Naive thymus-derived CD4-positive, alpha-beta T cell (primary cell): ENCODE data around the gene RASL11B. TPM values are rescaled to one million over a fixed set of nuclear protein-coding genes. Genes with fewer than 3 reads are reported as not detected.
A peak's percentile ranks its signal among the peaks of the same experiment; 100 is the strongest.

Experiments used
- ATAC-seq: fragments of 150-1000 bp; cut with Tn5 transposase; 2 replicates; pipeline ENCODE4 v1.10.0; 2021; ENCODE audit warnings: mild to moderate bottlenecking, moderate library complexity
- CTCF ChIA-PET: fragments of 350-600 bp; sonication (Branson Sonifier 250); formaldehyde crosslinking; loops from one replicate; lab custom pipeline; 2021; ENCODE audit warnings: antibody characterized with exemption; lab: Charles Lee
- POLR2A ChIA-PET: fragments of 350-600 bp; sonication (Branson Sonifier 250); formaldehyde crosslinking; loops from one replicate; lab custom pipeline; 2021; ENCODE audit warnings: antibody characterized with exemption, inconsistent platforms; lab: Charles Lee
- DNase-seq, 9 donors: peaks; one replicate each; pipeline versions ENCODE4 v3.0.0 to v3.0.0-alpha.2; 2020 to 2022; ENCODE audit warnings: mixed read lengths in 1 of 9
- H3K27ac ChIP-seq: one replicate; pipeline ENCODE4 v1.7.0; 2013; ENCODE audit warnings: mild to moderate bottlenecking, low read depth, low read length, moderate library complexity
- H3K27me3 ChIP-seq, 2 donors: one replicate each; pipeline ENCODE4 v1.7.0; 2013; ENCODE audit warnings: low read length in 2 of 2, mild to moderate bottlenecking in 2 of 2, moderate library complexity in 2 of 2; ENCODE audit not compliant: control insufficient read depth in 2 of 2, insufficient read depth in 2 of 2
- H3K36me3 ChIP-seq, 3 experiments: 1 replicate in 2 of 3; 2 replicates in 1 of 3; pipeline ENCODE4 v1.7.0; 2013; ENCODE audit warnings: low read length in 3 of 3, mild to moderate bottlenecking in 3 of 3, moderate library complexity in 1 of 3; ENCODE audit not compliant: insufficient read depth in 3 of 3, control insufficient read depth in 2 of 3
- H3K4me1 ChIP-seq, 2 donors: one replicate each; pipeline ENCODE4 v1.7.0; 2013; ENCODE audit warnings: low read length in 2 of 2, mild to moderate bottlenecking in 2 of 2, moderate library complexity in 1 of 2; ENCODE audit not compliant: control insufficient read depth in 2 of 2, insufficient read depth in 2 of 2
- H3K4me3 ChIP-seq: 2 replicates; pipeline ENCODE4 v1.7.0; 2013; ENCODE audit warnings: mild to moderate bottlenecking, low read length
- H3K9me3 ChIP-seq, 3 experiments: 1 replicate in 2 of 3; 2 replicates in 1 of 3; pipeline ENCODE4 v1.7.0; 2013; ENCODE audit warnings: low read length in 3 of 3; ENCODE audit not compliant: control insufficient read depth in 2 of 3
- H3K27ac Mint-ChIP-seq, 9 donors: one replicate each; pipeline ENCODE4 v1.8.0; 2020 to 2022; ENCODE audit warnings: mixed read lengths in 9 of 9, mild to moderate bottlenecking in 8 of 9, moderate library complexity in 5 of 9, inconsistent platforms in 2 of 9
- H3K27me3 Mint-ChIP-seq, 5 donors: one replicate each; pipeline ENCODE4 v1.8.0; 2021 to 2022; ENCODE audit warnings: mixed read lengths in 5 of 5, mild to moderate bottlenecking in 1 of 5
- H3K36me3 Mint-ChIP-seq, 5 donors: one replicate each; pipeline ENCODE4 v1.8.0; 2020 to 2022; ENCODE audit warnings: mixed read lengths in 5 of 5, mild to moderate bottlenecking in 3 of 5, inconsistent platforms in 1 of 5
- H3K4me1 Mint-ChIP-seq, 7 donors: one replicate each; pipeline ENCODE4 v1.8.0; 2020 to 2022; ENCODE audit warnings: mixed read lengths in 7 of 7, mild to moderate bottlenecking in 3 of 7, inconsistent platforms in 1 of 7
- H3K4me3 Mint-ChIP-seq, 10 donors: one replicate each; pipeline ENCODE4 v1.8.0; 2020 to 2022; ENCODE audit warnings: mild to moderate bottlenecking in 10 of 10, mixed read lengths in 10 of 10, moderate library complexity in 6 of 10, inconsistent platforms in 2 of 10
- H3K9me3 Mint-ChIP-seq, 11 donors: one replicate each; pipeline ENCODE4 v1.8.0; 2020 to 2022; ENCODE audit warnings: mixed read lengths in 11 of 11, mild to moderate bottlenecking in 4 of 11, inconsistent platforms in 1 of 11, moderate library complexity in 1 of 11
- intact Hi-C, 2 donors: fragments of 100-400 bp; cut with micrococcal nuclease; formaldehyde crosslinking; loops; one replicate each; pipeline ENCODE4 v1.15.1; 2023
- polyA plus RNA-seq, 2 donors: library from polyadenylated mRNA; unstranded; fragments of 300-500 nt; fragmentation: Illumina TruSeq; gene quantifications; one replicate each; pipeline ENCODE4 v1.2.3, GENCODE V29; 2021
- total RNA-seq, 6 experiments: library from RNA in 5 of 6; stranded (reverse) in 5 of 6; gene quantifications; 1 replicate in 5 of 6; 2 replicates in 1 of 6; pipeline ENCODE4 v1.2.3 and lab custom pipeline; 2021 to 2026

RASL11B gene
- total and polyA plus RNA-seq, 7 experiments from 2014 or later: 0.11 to 0.41 TPM; not detected in 5

DNA sequence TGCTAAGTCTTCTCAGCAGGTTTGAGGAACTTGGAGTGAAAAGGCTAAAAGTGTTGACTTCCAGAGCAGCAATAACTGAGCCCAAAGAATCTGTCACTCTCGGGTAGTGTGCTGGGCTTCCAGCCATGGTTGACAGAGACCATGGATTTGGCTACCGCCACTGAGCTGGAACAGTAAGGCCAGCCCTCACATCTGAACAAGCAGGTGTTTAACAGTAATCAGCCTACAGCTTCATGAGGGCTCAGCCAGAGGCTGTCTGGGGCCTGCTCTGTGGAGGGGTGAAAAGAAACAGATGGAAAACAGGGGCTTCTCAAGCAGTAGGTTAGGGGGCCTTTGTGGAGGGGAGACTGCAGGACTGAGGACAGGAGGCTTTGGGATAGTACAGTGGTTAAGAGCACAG, 14.9 kb downstream of the RASL11B start:
- peak overlapping the region in 3 of 9 donors; percentile 19 to 52 (median 51) for H3K27ac Mint-ChIP-seq
- ATAC-seq (no peak), DNase-seq (no peak)
- peaks cover 4 to 32% (median 15%) of the 10 kb centered on the region in 7 donors for H3K4me1 Mint-ChIP-seq
- Histone ChIP-seq H3K36me3 (peaks cover 0 to 4% (median 0%) of the 10 kb centered on the region in 3 experiments), H3K9me3 (no peaks in the 10 kb centered on the region), H3K27me3 (no peaks in the 10 kb centered on the region), H3K4me3 (no peak overlapping the region), H3K27ac (no peak overlapping the region), H3K4me1 (no peaks in the 10 kb centered on the region)
- intact Hi-C loops: no loop called here
- no peaks in the 10 kb centered on the region for H3K27me3 Mint-ChIP-seq
- H3K4me3 Mint-ChIP-seq: peak overlapping the region in 2 of 10 donors; percentile 22 to 29
- POLR2A ChIA-PET: interaction anchor here (1.0 kb wide), 1 partner anchor 28 kb away, joined by 3 read pairs; no protein-coding TSS in a partner anchor
- peaks cover 1 to 53% (median 33%) of the 10 kb centered on the region in 5 donors for H3K36me3 Mint-ChIP-seq
- CTCF ChIA-PET: no interaction called here
- peaks cover 0 to 3% (median 0%) of the 10 kb centered on the region in 11 donors for H3K9me3 Mint-ChIP-seq

- H3K36me3 Mint-ChIP-seq: peaks cover 1 to 53% (median 34%) of the 10 kb centered on the region in 5 donors
- H3K9me3 ChIP-seq: no peaks in the 10 kb centered on the region
- peaks cover 4 to 32% (median 15%) of the 10 kb centered on the region in 7 donors for H3K4me1 Mint-ChIP-seq
- H3K36me3 ChIP-seq: peaks cover 0 to 4% (median 0%) of the 10 kb centered on the region in 3 experiments
- no peaks in the 10 kb centered on the region for H3K27me3 ChIP-seq
- peak overlapping the region in 2 of 9 donors; percentile 6 to 28 for H3K27ac Mint-ChIP-seq
- ATAC-seq (no peak), DNase-seq (no peak)
- intact Hi-C loops: no loop called here
- CTCF ChIA-PET: no interaction called here
- H3K9me3 Mint-ChIP-seq: peaks cover 0 to 3% (median 0%) of the 10 kb centered on the region in 11 donors
- H3K4me3 ChIP-seq: no peak overlapping the region
- H3K27ac ChIP-seq: no peak overlapping the region
- POLR2A ChIA-PET: no interaction called here
- no peaks in the 10 kb centered on the region for H3K27me3 Mint-ChIP-seq
- H3K4me1 ChIP-seq: no peaks in the 10 kb centered on the region
- no peak overlapping the region for H3K4me3 Mint-ChIP-seq
These were observed 15.6 kb downstream of the RASL11B start for GRCh38 chr4:52877694-52878093.

- ATAC-seq: no peak
- peaks cover 4 to 32% (median 15%) of the 10 kb centered on the region in 7 donors for H3K4me1 Mint-ChIP-seq
- H3K27ac Mint-ChIP-seq: peak overlapping the region in 1 of 9 donors; percentile 22
- Histone ChIP-seq H3K27me3 (no peaks in the 10 kb centered on the region), H3K9me3 (no peaks in the 10 kb centered on the region), H3K4me3 (no peak overlapping the region), H3K36me3 (no peaks in the 10 kb centered on the region), H3K27ac (no peak overlapping the region), H3K4me1 (no peaks in the 10 kb centered on the region)
- H3K36me3 Mint-ChIP-seq: peaks cover 4 to 50% (median 31%) of the 10 kb centered on the region in 5 donors
- H3K27me3 Mint-ChIP-seq: no peaks in the 10 kb centered on the region
- CTCF ChIA-PET: no interaction called here
- no peak for DNase-seq
- POLR2A ChIA-PET: no interaction called here
- H3K9me3 Mint-ChIP-seq: peaks cover 0 to 3% (median 0%) of the 10 kb centered on the region in 11 donors
- peak overlapping the region in 1 of 10 donors; percentile 23 for H3K4me3 Mint-ChIP-seq
- intact Hi-C loops: no loop called here
These were observed 17.4 kb downstream of the RASL11B start for GRCh38 chr4:52879471-52879870.

DNA sequence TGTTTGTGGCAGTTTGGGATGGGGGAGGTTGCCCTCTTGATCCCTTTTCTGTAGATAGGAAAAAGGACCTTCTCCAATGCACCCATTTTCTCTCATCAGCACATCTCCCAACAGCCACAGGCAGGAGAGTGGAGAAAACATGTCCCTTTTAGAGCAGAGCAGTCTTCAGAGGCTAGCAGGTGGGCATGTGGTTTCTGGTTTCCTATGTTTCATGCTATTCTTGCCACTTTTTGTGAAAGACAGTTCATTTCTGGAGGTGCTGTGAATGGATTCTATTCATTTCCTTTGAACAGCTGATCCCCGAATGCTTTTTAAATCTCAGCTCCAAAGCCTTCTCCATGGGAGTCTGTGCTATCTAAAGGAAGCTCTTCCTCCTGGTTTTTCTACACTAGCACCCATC, 18.9 kb downstream of the RASL11B start:
- Mint-ChIP-seq H3K27me3 (no peaks in the 10 kb centered on the region), H3K9me3 (peaks cover 0 to 3% (median 0%) of the 10 kb centered on the region in 11 donors), H3K4me3 (no peak overlapping the region), H3K4me1 (peaks cover 1 to 25% (median 10%) of the 10 kb centered on the region in 7 donors), H3K27ac (peak overlapping the region in 1 of 9 donors; percentile 6), H3K36me3 (peaks cover 8 to 51% (median 32%) of the 10 kb centered on the region in 5 donors)
- Histone ChIP-seq H3K27ac (no peak overlapping the region), H3K36me3 (no peaks in the 10 kb centered on the region), H3K4me3 (no peak overlapping the region), H3K27me3 (no peaks in the 10 kb centered on the region), H3K4me1 (no peaks in the 10 kb centered on the region), H3K9me3 (no peaks in the 10 kb centered on the region)
- CTCF ChIA-PET: no interaction called here
- no peak for ATAC-seq
- DNase-seq: no peak
- POLR2A ChIA-PET: no interaction called here
- intact Hi-C loops: no loop called here

- ATAC-seq: no peak
- Mint-ChIP-seq H3K27ac (no peak overlapping the region), H3K9me3 (peaks cover 0 to 1% (median 0%) of the 10 kb centered on the region in 11 donors), H3K36me3 (peaks cover 13 to 53% (median 38%) of the 10 kb centered on the region in 5 donors), H3K4me3 (no peak overlapping the region), H3K4me1 (peaks cover 0 to 9% (median under 1%) of the 10 kb centered on the region in 7 donors), H3K27me3 (no peaks in the 10 kb centered on the region)
- H3K4me1 ChIP-seq: no peaks in the 10 kb centered on the region
- no peaks in the 10 kb centered on the region for H3K36me3 ChIP-seq
- no peaks in the 10 kb centered on the region for H3K27me3 ChIP-seq
- H3K4me3 ChIP-seq: no peak overlapping the region
- ChIA-PET POLR2A (no interaction called here), CTCF (no interaction called here)
- H3K27ac ChIP-seq: no peak overlapping the region
- intact Hi-C loops: no loop called here
- no peak for DNase-seq
- no peaks in the 10 kb centered on the region for H3K9me3 ChIP-seq
These were observed 21.1 kb downstream of the RASL11B start for GRCh38 chr4:52883183-52883621.

- Mint-ChIP-seq H3K36me3 (peaks cover 13 to 61% (median 46%) of the 10 kb centered on the region in 5 donors), H3K9me3 (peaks cover 0 to 5% (median 0%) of the 10 kb centered on the region in 11 donors), H3K27ac (no peak overlapping the region), H3K4me1 (peaks cover 0 to 6% (median 0%) of the 10 kb centered on the region in 7 donors), H3K4me3 (no peak overlapping the region), H3K27me3 (no peaks in the 10 kb centered on the region)
- DNase-seq (no peak), ATAC-seq (no peak)
- no peak overlapping the region for H3K27ac ChIP-seq
- H3K9me3 ChIP-seq: no peaks in the 10 kb centered on the region
- H3K4me1 ChIP-seq: no peaks in the 10 kb centered on the region
- ChIA-PET POLR2A (no interaction called here), CTCF (no interaction called here)
- H3K4me3 ChIP-seq: no peak overlapping the region
- no peaks in the 10 kb centered on the region for H3K27me3 ChIP-seq
- intact Hi-C loops: no loop called here
- H3K36me3 ChIP-seq: no peaks in the 10 kb centered on the region
These were observed 21.9 kb downstream of the RASL11B start for GRCh38 chr4:52883707-52884669.
